ENCODE measurements around the gene LGALS9C.
"Not testable (repeated sequence)": the region's sequence is repeated elsewhere in the genome, so short reads cannot be mapped to it uniquely, and the experiment has no call there.

The LGALS9C gene

GRCh38 chr17:18478977-18479595 lies 2.5 kb downstream of the LGALS9C start:
- DNase-seq: not testable (repeated sequence)

- DNase-seq: not testable (repeated sequence)
Observed at GRCh38 chr17:18481775-18482174, 5.2 kb downstream of the LGALS9C start.

- not testable (repeated sequence) for DNase-seq
Observed at GRCh38 chr17:18485936-18486464, 9.4 kb downstream of the LGALS9C start.

GRCh38 chr17:18487633-18488032 lies 11.0 kb downstream of the LGALS9C start:
- not testable (repeated sequence) for DNase-seq

- DNase-seq: not testable (repeated sequence)
Observed at GRCh38 chr17:18488622-18489021, 12.0 kb downstream of the LGALS9C start.

- not testable (repeated sequence) for DNase-seq
Observed at GRCh38 chr17:18490016-18490415, 13.4 kb downstream of the LGALS9C start.

GRCh38 chr17:18492712-18493480 lies 16.3 kb downstream of the LGALS9C start:
- not testable (repeated sequence) for DNase-seq

GRCh38 chr17:18494250-18494768 lies 17.7 kb downstream of the LGALS9C start:
- not testable (repeated sequence) for DNase-seq

- not testable (repeated sequence) for DNase-seq
Observed at GRCh38 chr17:18497044-18497443, 20.5 kb downstream of the LGALS9C start.

- DNase-seq: not testable (repeated sequence)
Observed at GRCh38 chr17:18499100-18499499, 22.5 kb downstream of the LGALS9C start.

GRCh38 chr17:18499756-18500155 lies 23.2 kb downstream of the LGALS9C start:
- not testable (repeated sequence) for DNase-seq

GRCh38 chr17:18500281-18500680 lies 23.7 kb downstream of the LGALS9C start:
- DNase-seq: not testable (repeated sequence)

GRCh38 chr17:18500816-18501215 lies 24.2 kb downstream of the LGALS9C start:
- DNase-seq: not testable (repeated sequence)

- not testable (repeated sequence) for DNase-seq
Observed at GRCh38 chr17:18503221-18503620, 26.6 kb downstream of the LGALS9C start.

- DNase-seq: not testable (repeated sequence)
Observed at GRCh38 chr17:18507729-18508128, 31.1 kb downstream of the LGALS9C start.

- DNase-seq: not testable (repeated sequence)
Observed at GRCh38 chr17:18508667-18509066, 32.1 kb downstream of the LGALS9C start.

- not testable (repeated sequence) for DNase-seq
Observed at GRCh38 chr17:18521100-18521499, 44.5 kb downstream of the LGALS9C start.

GRCh38 chr17:18525015-18525414 lies 48.4 kb downstream of the LGALS9C start:
- not testable (repeated sequence) for DNase-seq

GRCh38 chr17:18526168-18526800 lies 49.7 kb downstream of the LGALS9C start:
- DNase-seq: not testable (repeated sequence)

- not testable (repeated sequence) for DNase-seq
Observed at GRCh38 chr17:18527354-18527753, 50.8 kb downstream of the LGALS9C start.

GRCh38 chr17:18528435-18528834 lies 51.8 kb downstream of the LGALS9C start:
- not testable (repeated sequence) for DNase-seq

GRCh38 chr17:18528899-18529500 lies 52.4 kb downstream of the LGALS9C start:
- DNase-seq: not testable (repeated sequence)

- not testable (repeated sequence) for DNase-seq
Observed at GRCh38 chr17:18530405-18530804, 53.8 kb downstream of the LGALS9C start.
